B cell (primary cell): ENCODE measurements around the gene CAPN5. TPM values are rescaled to one million over a fixed set of nuclear protein-coding genes. Genes with fewer than 3 reads are reported as not detected.

Source experiments
- ATAC-seq: fragments of 200-7000 bp; cut with Tn5 transposase; one replicate; pipeline ENCODE4 v1.10.0; 2021; ENCODE audit warnings: low read depth, mild to moderate bottlenecking, moderate number of reproducible peaks, moderate library complexity
- CTCF ChIA-PET: fragments of 350-600 bp; sonication (Branson Sonifier 250); formaldehyde crosslinking; loops from one replicate; lab custom pipeline; 2021; ENCODE audit warnings: antibody characterized with exemption, inconsistent platforms; lab: Charles Lee
- POLR2A ChIA-PET: fragments of 350-600 bp; sonication (Branson Sonifier 250); formaldehyde crosslinking; loops from one replicate; lab custom pipeline; 2021; ENCODE audit warnings: antibody characterized with exemption; lab: Charles Lee
- DNase-seq: peaks from one replicate; pipeline ENCODE4 v3.0.0; 2013
- H2AFZ ChIP-seq: 2 replicates; pipeline ENCODE4 v1.6.1; 2012; ENCODE audit warnings: mild to moderate bottlenecking, low read depth, low read length; ENCODE audit not compliant: insufficient read depth, poor library complexity, severe bottlenecking
- H3K27ac ChIP-seq, 2 donors: 1 replicate in 1 of 2; 2 replicates in 1 of 2; pipeline ENCODE4 v1.5.1; 2012 to 2013; ENCODE audit warnings: low read length in 2 of 2, mild to moderate bottlenecking in 2 of 2, moderate library complexity in 1 of 2
- H3K27me3 ChIP-seq, 4 experiments: fragments of 200-600 bp in 1 of 4; sonication (generic) in 1 of 4; replicated peaks in 1 of 4; 1 replicate in 2 of 4; 2 replicates in 2 of 4; pipeline versions ENCODE4 v1.6.1 to v1.7.0; 2013 to 2016; ENCODE audit warnings: low read length in 3 of 4, mild to moderate bottlenecking in 2 of 4, mixed read lengths in 1 of 4, moderate library complexity in 1 of 4; ENCODE audit not compliant: insufficient read depth in 4 of 4, control insufficient read depth in 3 of 4; ENCODE audit errors: control extremely low read depth in 1 of 4
- H3K36me3 ChIP-seq, 2 experiments: replicated peaks in 1 of 2; 1 replicate in 1 of 2; 2 replicates in 1 of 2; pipeline versions ENCODE4 v1.6.1 to v1.7.1; 2013; ENCODE audit warnings: low read length in 1 of 2; ENCODE audit not compliant: insufficient read depth in 2 of 2, control insufficient read depth in 1 of 2; ENCODE audit errors: control extremely low read depth in 1 of 2, extremely low read depth in 1 of 2
- H3K4me1 ChIP-seq, 2 donors: fragments of 200-600 bp in 1 of 2; sonication (generic) in 1 of 2; 1 replicate in 1 of 2; 2 replicates in 1 of 2; pipeline versions ENCODE4 v1.5.1 to v1.6.1; 2013 to 2017; ENCODE audit warnings: low read length in 2 of 2; ENCODE audit not compliant: control insufficient read depth in 2 of 2, insufficient read depth in 2 of 2
- H3K4me2 ChIP-seq: replicated peaks from 2 replicates; pipeline ENCODE3; 2012; ENCODE audit warnings: mild to moderate bottlenecking, low read depth, low read length; ENCODE audit not compliant: poor library complexity, severe bottlenecking
- H3K4me3 ChIP-seq, 5 experiments: fragments of 200-600 bp in 1 of 5; sonication (generic) in 1 of 5; 1 replicate in 3 of 5; 2 replicates in 2 of 5; pipeline versions ENCODE4 v1.5.1 to v1.7.0; 2011 to 2016; ENCODE audit warnings: low read length in 4 of 5, mild to moderate bottlenecking in 4 of 5, low read depth in 2 of 5, control low read depth in 1 of 5, moderate library complexity in 1 of 5; ENCODE audit not compliant: insufficient read depth in 1 of 5; ENCODE audit errors: control extremely low read depth in 1 of 5, extremely low read depth in 1 of 5
- H3K79me2 ChIP-seq: fragments of 200-600 bp; sonication (generic); one replicate; pipeline ENCODE4 v1.6.0; 2016; ENCODE audit warnings: low read length; ENCODE audit not compliant: control insufficient read depth, insufficient read depth
- H3K9ac ChIP-seq: fragments of 200-600 bp; sonication (generic); 2 replicates; pipeline ENCODE4 v1.6.1; 2017; ENCODE audit warnings: mild to moderate bottlenecking, low read length, moderate library complexity
- H3K9me3 ChIP-seq, 3 donors: one replicate each; pipeline versions ENCODE4 v1.6.1 to v1.7.1; 2013; ENCODE audit warnings: low read length in 2 of 3; ENCODE audit not compliant: control insufficient read depth in 2 of 3, insufficient read depth in 1 of 3; ENCODE audit errors: control extremely low read depth in 1 of 3
- H4K20me1 ChIP-seq: 2 replicates; pipeline ENCODE4 v1.6.0; 2012; ENCODE audit warnings: mild to moderate bottlenecking, low read length; ENCODE audit not compliant: insufficient read depth, control insufficient read depth, poor library complexity, severe bottlenecking
- H3K27ac Mint-ChIP-seq: one replicate; pipeline ENCODE4 v1.8.0; 2021; ENCODE audit warnings: mixed read lengths
- H3K27me3 Mint-ChIP-seq: one replicate; pipeline ENCODE4 v1.8.0; 2021; ENCODE audit warnings: mixed read lengths
- H3K4me1 Mint-ChIP-seq: one replicate; pipeline ENCODE4 v1.8.0; 2021; ENCODE audit warnings: mixed read lengths
- H3K4me3 Mint-ChIP-seq: one replicate; pipeline ENCODE4 v1.8.0; 2021; ENCODE audit warnings: mixed read lengths
- H3K9me3 Mint-ChIP-seq: one replicate; pipeline ENCODE4 v1.8.0; 2022; ENCODE audit warnings: mixed read lengths; ENCODE audit not compliant: insufficient read depth
- EZH2 ChIP-seq: IDR thresholded peaks from 2 replicates; pipeline ENCODE4 v1.6.1; 2012; ENCODE audit warnings: borderline replicate concordance, low read depth, mild to moderate bottlenecking, moderate library complexity, low read length; ENCODE audit not compliant: insufficient read depth, poor library complexity, severe bottlenecking
- WGBS: methylation state at CpG from one replicate; pipeline ENCODE4 v1.1.5; 2013; ENCODE audit warnings: missing lambda C conversion rate; ENCODE audit not compliant: insufficient coverage; 5-methylcytosine and 5-hydroxymethylcytosine counted together
- intact Hi-C: fragments of 100-400 bp; cut with micrococcal nuclease; formaldehyde crosslinking; loops from one replicate; pipeline ENCODE4 v1.10.0; 2022
- polyA plus RNA-seq: library from polyadenylated mRNA; depleted of rRNA; stranded (reverse); fragments of >200 nt; gene quantifications from 2 replicates; pipeline ENCODE4 v1.2.3, GENCODE V29; 2012
- total RNA-seq, 2 donors: library from RNA; stranded (reverse); fragments of 120-200 nt in 1 of 2; gene quantifications; 1 replicate in 1 of 2; 2 replicates in 1 of 2; pipeline versions ENCODE4 v1.2.3 to v1.2.4, GENCODE V29; 2013 to 2022
- TF ChIP-seq, protein P1 (sequence below): fragments of 200-600 bp; IDR thresholded peaks from one replicate; pipeline ENCODE4 v1.8.0; 2022; ENCODE audit warnings: antibody characterized with exemption, mild to moderate bottlenecking

CAPN5 gene
- total and polyA plus RNA-seq, 2 donors (not counting 1 experiment from before 2014, with no cell fraction given): 0.74 to 0.78 TPM

DNA sequence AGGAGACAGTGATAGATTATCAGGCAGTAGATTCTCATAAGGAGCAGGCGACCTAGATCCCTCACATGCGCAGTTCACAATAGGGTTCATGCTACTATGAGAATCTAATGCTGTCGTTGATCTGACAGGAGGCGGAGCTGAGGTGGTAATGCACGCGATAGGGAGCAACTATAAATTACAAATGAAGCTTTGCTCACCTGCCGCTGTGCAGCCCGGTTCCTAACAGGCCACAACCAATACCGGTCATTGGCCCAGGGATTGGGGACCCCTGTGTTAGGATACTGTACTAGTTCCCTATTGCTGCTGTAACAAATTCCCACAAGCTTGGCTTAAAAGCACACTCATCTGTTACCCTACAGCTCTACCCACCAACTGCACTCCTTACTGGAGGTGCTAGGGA is 21.9 kb upstream of the CAPN5 start:
- ChIA-PET POLR2A (no interaction called here), CTCF (interaction anchor here (0.6 to 1.5 kb wide), 3 partner anchors 47 to 501 kb away, joined by 4 to 13 read pairs (median 4); no protein-coding TSS in a partner anchor)
- 98% methylated on average over 8 of the region's 9 CpGs for WGBS
- Histone ChIP-seq H3K4me1 (peaks cover 17 to 20% of the 10 kb centered on the region in 2 donors), H3K4me2 (no peak overlapping the region), H3K27me3 (peaks cover 0 to 47% (median 25%) of the 10 kb centered on the region in 4 experiments), H3K4me3 (no peak overlapping the region), H3K36me3 (no peaks in the 10 kb centered on the region), H2AFZ (no peak overlapping the region), H4K20me1 (no peaks in the 10 kb centered on the region), H3K27ac (no peak overlapping the region), H3K9ac (no peak overlapping the region), H3K9me3 (peaks cover 0 to 10% (median 0%) of the 10 kb centered on the region in 3 donors), H3K79me2 (no peaks in the 10 kb centered on the region)
- Mint-ChIP-seq H3K9me3 (no peaks in the 10 kb centered on the region), H3K4me3 (no peak overlapping the region), H3K4me1 (peaks cover 18% of the 10 kb centered on the region), H3K27me3 (peaks cover 46% of the 10 kb centered on the region), H3K27ac (no peak overlapping the region)
- TF ChIP-seq EZH2: no peak
- TF ChIP-seq, protein P1, sequence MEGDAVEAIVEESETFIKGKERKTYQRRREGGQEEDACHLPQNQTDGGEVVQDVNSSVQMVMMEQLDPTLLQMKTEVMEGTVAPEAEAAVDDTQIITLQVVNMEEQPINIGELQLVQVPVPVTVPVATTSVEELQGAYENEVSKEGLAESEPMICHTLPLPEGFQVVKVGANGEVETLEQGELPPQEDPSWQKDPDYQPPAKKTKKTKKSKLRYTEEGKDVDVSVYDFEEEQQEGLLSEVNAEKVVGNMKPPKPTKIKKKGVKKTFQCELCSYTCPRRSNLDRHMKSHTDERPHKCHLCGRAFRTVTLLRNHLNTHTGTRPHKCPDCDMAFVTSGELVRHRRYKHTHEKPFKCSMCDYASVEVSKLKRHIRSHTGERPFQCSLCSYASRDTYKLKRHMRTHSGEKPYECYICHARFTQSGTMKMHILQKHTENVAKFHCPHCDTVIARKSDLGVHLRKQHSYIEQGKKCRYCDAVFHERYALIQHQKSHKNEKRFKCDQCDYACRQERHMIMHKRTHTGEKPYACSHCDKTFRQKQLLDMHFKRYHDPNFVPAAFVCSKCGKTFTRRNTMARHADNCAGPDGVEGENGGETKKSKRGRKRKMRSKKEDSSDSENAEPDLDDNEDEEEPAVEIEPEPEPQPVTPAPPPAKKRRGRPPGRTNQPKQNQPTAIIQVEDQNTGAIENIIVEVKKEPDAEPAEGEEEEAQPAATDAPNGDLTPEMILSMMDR: no peak
- intact Hi-C loops: loop anchor here (5.0 kb wide), 1 partner anchor 367 kb away; no protein-coding TSS in a partner anchor
- DNase-seq (no peak), ATAC-seq (no peak)

DNA sequence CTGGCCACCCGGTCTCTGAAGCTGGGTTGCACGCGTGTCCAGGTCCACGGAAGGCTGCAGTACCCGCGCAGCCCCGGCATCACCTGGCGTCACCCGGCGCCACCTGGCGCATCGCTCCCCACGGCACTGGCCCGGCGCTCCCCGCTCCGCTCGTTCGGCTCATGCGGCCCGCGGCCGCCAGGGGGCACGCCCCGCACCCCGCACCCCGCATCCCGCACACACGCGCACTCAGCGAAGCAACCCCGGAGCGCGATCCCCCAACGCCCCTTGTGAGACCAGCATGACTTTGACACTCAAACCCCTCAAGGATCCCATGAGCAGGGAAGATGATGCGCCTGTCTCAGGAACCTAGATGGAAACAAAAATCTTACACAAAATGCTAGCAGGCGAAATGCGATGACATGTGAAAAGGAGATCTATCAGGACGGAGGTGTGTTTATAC is 20.7 kb upstream of the CAPN5 start:
- Histone ChIP-seq H2AFZ (no peak overlapping the region), H3K4me3 (no peak overlapping the region), H3K27ac (no peak overlapping the region), H3K27me3 (peaks cover 0 to 38% (median 21%) of the 10 kb centered on the region in 4 experiments), H3K4me2 (peak overlapping the region; percentile 52), H3K36me3 (no peaks in the 10 kb centered on the region), H3K9ac (no peak overlapping the region), H4K20me1 (no peaks in the 10 kb centered on the region), H3K9me3 (peaks cover 0 to 2% (median 0%) of the 10 kb centered on the region in 3 donors), H3K4me1 (peaks cover 14 to 15% of the 10 kb centered on the region in 2 donors), H3K79me2 (no peaks in the 10 kb centered on the region)
- intact Hi-C loops: loop anchor here (5.0 kb wide), 1 partner anchor 366 kb away; no protein-coding TSS in a partner anchor
- Mint-ChIP-seq H3K4me1 (peaks cover 13% of the 10 kb centered on the region), H3K27me3 (peaks cover 39% of the 10 kb centered on the region), H3K9me3 (no peaks in the 10 kb centered on the region), H3K27ac (no peak overlapping the region), H3K4me3 (no peak overlapping the region)
- ChIA-PET CTCF (interaction anchor here (1.4 to 1.5 kb wide), 2 partner anchors 46 to 49 kb away, joined by 4 to 13 read pairs; no protein-coding TSS in a partner anchor), POLR2A (no interaction called here)
- peak; percentile 60 for DNase-seq
- WGBS: 6% methylated on average over 37 of the region's 39 CpGs
- peak; percentile 35 for ATAC-seq
- no peak for TF ChIP-seq EZH2
- TF ChIP-seq, protein P1: peak; percentile 52
